Hepatic stellate cell (primary cell): Measurements from ENCODE around the gene INO80E.
"Not testable (repeated sequence)": the region's sequence is repeated elsewhere in the genome, so short reads cannot be mapped to it uniquely, and the experiment has no call there.

Experiments
- DNase-seq: peaks from one replicate; pipeline ENCODE4 v3.0.0; 2011; ENCODE audit warnings: low spot score

INO80E gene, protein sequence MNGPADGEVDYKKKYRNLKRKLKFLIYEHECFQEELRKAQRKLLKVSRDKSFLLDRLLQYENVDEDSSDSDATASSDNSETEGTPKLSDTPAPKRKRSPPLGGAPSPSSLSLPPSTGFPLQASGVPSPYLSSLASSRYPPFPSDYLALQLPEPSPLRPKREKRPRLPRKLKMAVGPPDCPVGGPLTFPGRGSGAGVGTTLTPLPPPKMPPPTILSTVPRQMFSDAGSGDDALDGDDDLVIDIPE

DNA sequence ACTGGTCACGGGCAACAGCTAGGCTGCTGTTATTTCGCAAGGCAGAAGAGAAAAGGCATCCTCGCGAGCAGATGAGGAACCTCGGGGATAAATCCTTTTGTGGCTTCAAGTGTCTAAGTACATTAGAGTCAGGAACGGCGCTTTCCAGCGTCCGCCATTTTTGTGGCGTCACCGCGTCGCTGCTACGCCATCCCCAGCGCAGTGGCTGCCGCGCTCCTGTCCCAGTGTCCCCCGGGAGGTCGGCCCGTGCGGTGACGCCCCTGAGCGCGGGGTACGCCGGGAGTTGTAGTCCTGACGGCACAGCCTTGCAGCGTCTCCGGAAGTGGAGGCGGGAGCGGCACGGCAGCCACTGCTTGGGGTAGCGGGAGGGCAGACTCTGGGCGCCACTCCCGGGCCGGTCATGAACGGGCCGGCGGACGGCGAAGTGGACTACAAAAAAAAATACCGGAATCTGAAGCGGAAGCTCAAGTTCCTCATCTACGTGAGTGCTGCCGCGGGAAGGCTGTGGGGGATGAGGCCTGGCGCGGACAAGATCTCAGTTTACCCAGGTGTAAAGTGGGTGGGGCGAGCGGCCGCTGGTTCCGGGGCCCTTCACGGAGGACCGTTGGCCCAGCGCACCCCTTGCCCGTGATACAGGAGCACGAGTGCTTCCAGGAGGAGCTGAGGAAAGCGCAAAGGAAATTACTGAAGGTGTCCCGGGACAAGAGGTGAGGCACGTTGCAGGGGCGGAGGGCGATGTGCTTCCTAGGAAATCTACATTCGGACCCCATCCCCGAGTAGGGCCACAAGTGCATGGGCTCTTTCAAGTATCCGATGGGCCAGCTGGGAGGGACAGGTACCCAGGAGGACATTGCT lies at the start of gene INO80E:
Gene INO80E, plus strand, starts transcription at position 331 of the 855 bp plus-strand sequence. Its CDS starts 70 bp downstream, at position 401.
- peak; percentile 99 for DNase-seq

DNA sequence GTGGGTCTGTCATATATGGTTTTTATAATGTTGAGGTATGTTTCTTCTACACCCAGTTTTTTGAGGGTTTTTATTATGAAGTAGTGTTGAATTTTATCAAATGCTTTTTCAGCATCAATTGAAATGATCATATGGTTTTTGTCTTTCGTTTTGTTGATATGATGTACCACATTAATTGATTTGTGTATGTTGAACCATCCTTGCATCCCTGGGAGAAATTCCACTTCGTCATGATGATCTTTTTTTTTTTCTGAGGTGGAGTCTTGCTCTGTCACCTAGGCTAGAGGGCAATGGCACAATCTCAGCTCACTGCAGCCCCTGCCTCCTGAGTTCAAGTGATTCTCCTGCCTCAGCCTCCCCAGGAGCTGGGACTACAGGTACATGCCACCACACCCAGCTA lies 48.1 kb upstream of the INO80E start:
- no peak for DNase-seq

DNA sequence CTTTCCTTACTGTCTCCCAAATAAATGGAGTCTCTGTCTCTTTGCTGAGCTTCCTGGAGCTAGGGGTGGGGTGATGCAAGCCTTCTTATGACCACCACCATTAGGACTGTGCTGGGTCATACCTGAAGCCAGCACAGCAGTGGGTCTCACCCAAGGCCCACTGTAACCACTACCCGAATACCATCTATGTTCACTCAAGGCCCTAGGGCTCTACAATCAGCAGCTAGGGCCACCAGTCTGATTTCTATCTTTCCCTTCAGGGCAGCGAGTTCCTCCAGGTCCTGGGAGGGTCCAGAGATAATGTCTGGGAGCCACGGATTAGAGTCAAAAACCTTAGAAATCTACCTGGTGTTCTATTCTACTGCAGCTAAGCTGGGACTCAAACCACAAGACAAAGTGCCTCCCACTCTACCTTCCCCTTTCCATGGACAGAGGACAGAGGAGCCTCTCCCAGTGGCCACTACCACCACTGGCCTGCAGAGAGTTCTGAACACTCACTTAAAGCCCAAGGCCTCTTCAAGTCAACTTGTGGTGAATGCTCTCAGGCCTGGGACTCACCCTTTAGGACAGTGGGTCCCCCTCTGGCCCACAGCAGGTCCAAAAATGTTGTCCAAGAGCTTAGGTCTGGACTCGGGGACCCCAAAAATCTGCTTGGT lies 45.1 kb upstream of the INO80E start:
- no peak for DNase-seq

DNA sequence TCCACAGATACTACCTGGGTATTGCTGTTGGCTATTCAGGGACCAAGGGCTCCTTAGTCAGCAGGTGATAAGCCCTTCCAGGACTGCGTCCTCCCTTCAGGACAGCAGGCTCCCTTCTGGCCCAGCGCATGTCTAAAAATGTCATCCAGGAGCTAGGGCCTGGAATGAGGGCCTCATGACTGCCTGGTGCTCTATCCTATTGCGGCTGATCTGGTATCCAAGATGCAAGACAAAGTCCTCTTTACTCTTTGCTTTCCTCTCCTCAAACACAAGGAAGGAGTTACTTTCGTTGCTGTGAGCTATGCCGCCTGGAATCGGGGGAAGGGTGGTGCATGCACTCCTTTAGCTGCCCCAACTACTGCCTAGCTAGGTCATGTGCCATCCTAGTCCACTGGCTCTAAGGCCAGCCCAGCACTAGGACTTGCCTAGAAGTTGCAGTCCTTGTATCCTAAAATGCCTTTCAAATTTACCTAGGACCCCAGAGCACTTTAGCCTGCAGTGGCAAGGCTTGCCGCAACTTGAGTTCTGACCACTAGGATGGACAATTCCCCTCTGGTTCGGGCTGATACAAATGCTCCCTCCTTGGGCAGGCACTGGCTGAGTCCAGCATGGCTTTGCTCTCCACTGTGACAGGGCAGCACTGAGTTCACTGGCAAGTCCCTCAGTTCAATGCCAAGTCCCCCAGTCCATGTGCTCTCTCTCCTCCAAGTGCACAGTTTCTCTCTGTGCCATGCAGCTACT lies 44.2 kb upstream of the INO80E start:
- DNase-seq: no peak

DNA sequence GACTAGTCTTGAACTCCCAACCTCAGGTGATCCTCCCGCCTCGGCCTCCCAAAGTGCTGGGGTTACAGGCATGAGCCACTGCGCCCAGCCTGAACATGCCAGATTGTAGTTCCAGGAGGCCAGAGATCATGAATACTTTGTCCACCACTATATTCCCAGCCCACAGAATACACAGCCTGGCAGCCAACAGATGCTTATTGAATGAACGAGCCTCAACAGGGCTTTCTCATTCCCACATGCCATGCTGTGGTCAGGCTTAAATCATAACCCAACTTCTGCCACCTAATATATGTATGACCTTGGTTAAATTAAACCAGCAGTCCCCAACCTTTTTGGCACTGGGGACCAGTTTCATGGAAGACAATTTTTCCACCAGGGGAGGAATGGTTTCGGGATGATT lies 37.3 kb upstream of the INO80E start:
- no peak for DNase-seq

DNA sequence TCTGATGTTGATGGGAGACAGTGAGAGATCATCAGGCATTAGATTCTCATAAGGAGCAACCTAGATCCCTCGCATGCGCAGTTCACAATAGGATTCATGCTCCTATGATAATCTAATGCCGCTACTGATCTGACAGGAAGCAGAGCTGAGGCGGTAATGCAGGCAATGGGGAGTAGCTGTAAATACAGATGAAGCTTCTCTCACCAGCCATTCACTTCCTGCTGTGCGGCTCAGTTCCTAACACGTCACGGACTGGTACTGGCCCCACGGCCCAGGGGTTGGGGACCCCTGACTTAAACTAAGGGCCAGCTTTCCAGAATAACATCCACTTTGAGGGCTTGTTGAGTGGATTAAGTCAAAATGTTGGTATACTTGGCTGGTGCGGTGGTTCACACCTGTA lies 36.7 kb upstream of the INO80E start:
- no peak for DNase-seq

DNA sequence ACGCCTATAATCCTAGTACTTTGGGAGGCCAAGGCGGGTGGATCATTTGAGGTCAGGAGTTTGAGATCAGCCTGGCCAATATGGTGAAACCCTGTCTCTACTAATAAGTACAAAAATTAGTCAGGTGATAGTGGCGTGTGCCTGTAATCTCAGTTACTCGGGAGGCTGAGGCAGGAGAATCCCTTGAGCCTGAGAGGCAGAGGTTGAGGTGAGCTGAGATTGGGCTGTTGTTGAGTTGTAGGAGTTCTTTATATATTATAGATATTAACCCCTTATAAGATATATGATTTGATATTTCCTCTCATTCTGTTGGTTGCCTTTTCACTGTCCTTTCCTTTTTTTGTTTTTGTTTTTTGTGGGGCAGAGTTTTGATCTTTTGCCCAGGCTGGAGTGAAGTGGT lies 36.2 kb upstream of the INO80E start:
- not testable (repeated sequence) for DNase-seq

DNA sequence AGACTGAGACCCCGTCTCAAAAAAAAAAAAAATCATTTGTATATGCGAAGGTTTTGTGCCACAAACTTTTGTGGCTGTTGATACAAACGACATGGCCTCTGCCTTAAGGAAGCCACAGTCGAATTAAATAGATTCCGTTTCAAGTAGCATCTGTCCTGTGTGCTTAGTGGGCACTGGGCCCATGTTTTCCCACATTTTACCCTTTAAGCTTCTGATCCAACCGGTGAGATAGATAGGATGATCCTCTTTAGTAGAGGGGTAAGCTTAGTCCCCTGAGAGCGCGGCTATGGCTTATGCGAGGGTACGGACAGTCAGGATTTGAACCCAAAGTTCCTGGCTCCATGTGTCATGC lies 34.9 kb upstream of the INO80E start:
- DNase-seq: no peak

DNA sequence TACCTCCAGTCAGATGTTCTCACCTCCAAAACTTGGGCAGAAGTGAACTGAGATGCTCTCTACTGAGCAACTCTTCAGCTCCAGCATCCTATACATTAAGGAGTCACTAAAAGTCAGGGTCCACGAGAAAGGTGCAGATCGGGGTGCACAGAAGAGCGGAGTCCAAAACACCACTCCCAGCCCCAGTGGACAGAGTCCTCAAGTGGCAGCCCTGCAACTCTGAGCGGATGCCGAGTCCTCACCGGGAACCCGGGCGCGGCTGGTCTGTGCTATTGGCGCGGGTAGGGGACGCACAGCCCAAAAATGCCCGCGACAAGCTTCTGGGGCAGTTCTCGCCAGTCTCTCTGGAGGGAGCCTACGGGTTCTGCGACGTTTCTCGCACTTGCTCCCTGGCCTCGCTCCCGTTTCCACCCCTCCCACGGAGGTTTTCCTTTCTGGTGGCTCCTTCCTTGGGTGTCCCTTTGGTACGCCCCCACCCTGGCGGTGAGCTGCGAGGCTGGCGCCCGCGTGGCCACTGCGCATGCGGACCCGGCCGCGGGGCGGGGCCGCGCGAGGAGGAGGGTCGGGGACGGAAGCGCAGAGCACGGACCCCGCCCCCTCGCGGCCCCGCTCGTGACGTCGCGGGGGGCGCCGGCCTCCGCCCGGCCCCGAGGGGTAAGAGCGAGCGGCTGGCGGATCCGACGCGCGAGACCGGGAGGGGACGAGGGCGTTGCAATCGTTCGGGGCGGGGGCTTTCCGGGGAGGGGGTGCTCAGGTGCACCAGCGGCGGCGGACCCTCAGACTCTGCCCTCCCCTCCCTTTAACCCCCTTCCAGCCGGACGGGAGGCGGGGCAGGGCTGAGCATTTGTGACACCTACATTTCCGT lies 34.3 kb upstream of the INO80E start, which contains the start of gene TMEM219:
Gene TMEM219, plus strand, starts transcription at position 601 of the 865 bp plus-strand sequence. CDS start 1,065 bp downstream, outside the sequence.
- DNase-seq: peak; percentile 96

DNA sequence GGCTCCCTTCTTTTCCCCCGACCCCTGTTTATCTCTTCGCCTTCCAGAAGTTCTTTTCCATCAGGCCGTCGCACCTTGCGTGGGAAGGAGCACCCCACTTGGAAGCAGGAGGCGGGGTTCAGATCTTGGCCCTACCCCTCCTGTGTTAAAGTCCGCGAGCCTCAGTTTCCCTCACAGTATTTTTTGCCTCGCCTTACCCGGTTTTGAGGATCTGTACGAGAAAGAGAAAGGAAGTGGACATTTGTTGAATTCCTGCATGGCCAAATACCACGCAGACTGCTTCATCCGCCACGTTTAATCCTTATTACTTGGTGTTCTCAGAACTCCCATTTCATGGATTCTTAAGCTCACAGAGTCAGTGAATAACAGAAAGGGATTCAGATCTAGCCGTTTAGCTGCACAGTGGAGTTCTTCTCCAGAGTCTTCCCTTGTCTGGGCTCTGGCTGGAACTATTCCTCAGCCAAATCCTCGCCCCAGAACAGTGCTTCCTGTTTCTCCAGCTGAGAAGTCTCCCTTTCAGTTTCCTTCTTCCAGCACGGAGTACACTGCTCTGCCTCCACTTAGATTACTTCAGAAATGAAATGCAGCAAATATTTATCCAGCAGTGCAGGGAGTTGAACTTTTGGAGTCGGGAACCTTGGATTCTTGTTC lies 33.6 kb upstream of the INO80E start:
- peak; percentile 54 for DNase-seq

DNA sequence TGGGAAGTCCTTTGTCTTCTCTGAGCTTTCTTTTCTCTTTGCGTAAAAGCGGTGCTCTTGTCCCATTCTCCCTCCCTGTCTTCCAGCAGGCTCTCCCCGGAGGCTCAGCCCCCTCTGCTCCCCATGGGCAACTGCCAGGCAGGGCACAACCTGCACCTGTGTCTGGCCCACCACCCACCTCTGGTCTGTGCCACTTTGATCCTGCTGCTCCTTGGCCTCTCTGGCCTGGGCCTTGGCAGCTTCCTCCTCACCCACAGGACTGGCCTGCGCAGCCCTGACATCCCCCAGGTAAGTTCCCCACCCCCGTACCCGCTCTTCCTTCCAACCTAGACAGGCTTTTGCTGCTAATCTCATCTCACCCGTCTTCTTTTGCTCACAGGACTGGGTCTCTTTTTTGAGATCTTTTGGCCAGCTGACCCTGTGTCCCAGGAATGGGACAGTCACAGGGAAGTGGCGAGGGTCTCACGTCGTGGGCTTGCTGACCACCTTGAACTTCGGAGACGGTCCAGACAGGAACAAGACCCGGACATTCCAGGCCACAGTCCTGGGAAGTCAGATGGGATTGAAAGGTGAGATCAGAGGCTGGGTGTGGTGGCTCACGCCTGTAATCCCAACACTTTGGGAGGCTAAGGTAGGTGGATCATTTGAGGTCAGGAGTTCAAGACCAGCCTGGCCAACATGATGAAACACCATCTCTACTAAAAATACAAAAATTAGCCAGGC lies 32.9 kb upstream of the INO80E start:
- DNase-seq: no peak

DNA sequence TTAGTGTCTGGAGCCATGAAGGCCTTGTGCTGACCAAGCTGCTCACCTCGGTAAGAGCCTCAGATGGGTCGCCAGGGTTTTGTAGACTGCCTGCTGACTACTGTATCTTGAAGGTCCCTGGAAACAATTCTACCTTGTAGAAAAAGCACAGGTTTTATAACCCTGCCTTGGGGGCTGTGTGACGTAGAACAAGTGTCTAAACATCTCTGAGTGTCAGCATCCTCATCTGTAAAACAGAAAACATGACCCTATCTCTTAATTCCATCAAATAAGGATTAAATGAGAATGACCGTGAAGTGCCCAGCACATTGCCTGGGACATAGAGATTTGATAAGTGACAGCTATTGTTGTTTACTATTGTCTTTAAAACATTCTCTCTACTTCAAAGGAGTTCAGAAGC lies 27.8 kb upstream of the INO80E start:
- no peak for DNase-seq

DNA sequence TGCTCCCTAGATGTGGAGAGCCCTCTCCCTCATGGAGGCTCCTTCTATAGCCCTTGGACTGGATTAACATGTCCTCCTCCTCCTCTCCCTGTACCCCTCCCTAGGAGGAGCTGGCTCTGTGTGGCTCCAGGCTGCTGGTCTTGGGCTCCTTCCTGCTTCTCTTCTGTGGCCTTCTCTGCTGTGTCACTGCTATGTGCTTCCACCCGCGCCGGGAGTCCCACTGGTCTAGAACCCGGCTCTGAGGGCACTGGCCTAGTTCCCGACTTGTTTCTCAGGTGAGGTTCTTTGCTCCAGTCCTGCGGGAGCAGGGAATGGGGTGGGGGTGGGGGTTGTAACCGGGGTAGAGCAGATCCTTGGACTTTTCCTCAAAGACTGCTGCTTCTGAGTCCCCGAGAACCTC lies 24.7 kb upstream of the INO80E start:
- DNase-seq: no peak

DNA sequence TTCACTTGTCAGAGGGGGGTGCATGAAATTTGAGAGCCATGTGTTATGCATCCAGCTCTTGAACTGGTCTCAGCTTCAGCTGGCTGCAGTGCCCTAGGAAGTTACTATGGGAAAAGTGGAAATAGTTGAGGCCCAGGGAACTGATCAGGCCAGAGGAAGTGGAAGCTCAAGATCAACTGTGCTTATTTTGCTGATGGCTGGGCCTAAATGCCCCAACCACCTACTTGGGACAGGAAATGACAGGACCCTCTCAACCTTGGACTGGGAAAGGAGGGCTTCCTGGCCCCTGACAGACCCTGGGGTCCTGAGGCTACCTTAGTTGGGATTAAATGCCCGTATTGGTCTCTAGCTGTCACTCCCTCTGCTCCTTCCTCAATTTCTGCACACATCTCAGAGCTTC lies 23.5 kb upstream of the INO80E start:
- DNase-seq: no peak

DNA sequence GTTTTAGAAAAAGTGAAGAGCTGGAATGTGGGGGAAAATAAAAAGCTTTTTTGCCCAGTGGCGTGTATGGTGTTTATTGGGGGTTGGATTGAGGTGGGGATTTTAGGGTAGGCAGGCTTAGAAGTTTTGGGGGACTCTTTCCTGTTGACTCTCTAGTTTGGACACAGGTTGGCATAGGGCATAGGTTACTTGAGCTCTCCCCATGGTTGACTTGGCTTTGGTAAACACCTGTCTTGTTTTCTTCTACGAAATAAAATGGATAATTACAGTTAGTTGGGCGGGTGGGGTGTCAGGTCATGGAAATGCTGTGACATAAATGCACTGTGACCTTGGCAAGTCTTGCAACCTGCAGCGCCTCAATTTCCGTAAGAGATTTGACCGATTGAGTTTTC lies 23.1 kb upstream of the INO80E start:
- no peak for DNase-seq

DNA sequence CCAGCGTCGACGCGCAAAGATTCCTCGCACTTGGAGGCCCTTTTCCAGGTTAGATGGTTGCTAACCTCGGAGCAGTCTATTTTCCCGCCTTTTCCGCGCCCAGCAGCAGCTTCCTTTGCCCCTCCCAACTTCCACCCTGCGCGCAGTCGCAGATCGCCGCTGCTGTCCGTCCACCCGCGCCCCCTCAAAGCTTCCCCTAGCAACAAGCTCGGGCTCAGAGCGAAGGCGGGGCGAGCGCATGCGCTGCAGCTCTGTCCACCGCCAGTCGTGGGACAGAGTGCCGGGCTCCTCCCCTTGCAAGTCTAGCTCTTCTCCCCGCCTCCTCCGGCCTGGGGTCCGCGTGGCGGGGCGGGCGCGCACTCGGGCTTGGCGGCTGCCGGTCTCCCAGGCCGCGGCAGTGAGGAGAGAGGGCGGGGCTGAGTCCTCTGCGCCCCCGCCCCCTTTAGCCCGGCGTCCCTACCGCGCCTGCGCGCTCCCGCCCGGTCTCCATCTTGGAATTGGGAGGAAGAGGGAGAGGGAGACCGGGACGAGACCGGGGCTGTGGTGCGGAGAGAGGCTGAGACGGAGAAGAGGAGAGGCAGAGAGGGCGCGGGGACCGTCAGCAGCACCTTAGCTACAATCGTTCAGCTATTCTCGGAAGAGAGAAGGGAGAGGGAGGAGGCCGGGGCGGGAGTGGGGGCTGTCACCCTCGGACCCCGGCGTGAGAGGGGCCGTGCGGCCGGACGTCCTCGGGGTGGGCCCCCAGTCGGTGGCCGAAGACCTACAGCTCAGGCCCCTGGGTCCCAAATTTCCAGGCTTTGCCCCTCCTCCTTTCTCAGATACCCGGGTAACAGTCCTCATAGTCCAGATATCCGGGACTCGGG lies 22.4 kb upstream of the INO80E start, which contains the start of gene TAOK2:
Gene TAOK2, plus strand, starts transcription at position 485 of the 863 bp plus-strand sequence. CDS start 3,905 bp downstream, outside the sequence.
- peak; percentile 100 for DNase-seq

DNA sequence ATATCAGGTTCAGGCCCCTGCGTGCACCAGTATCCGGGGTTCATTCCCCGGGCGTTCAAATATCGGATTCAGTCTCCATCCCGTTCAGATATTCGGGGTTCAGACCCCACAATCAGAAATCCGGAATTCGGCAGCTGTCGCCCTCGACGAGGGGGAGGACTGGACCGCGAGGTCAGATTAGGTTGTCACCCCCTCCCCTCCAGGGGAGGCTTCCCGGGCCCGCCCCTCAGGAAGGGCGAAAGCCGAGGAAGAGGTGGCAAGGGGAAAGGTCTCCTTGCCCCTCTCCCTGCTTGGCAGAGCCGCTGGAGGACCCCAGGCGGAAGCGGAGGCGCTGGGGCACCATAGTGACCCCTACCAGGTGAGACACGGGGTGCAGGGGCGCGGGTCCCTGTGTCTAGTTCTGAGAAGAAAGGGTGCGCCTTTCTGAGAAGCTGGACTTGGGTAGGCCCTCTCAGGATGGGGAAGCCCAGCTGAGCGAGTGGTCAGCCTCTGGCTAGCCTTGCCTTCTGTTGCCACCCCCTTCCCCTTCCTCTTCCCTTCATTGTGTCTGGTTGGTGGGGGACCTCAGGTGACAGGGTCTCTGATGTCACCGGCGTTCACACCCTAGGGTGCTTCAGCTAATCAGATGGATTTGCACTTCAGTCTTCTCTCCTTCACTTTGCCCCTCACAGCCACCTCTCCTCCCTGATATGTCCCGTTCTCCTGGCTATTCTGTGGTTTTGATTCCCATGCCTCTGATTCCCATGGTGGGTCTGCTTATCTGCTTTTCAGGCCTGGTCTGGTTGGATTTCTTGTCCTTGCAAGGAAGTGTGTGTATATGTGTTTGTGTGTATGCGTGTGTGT lies 21.5 kb upstream of the INO80E start:
- DNase-seq: no peak

DNA sequence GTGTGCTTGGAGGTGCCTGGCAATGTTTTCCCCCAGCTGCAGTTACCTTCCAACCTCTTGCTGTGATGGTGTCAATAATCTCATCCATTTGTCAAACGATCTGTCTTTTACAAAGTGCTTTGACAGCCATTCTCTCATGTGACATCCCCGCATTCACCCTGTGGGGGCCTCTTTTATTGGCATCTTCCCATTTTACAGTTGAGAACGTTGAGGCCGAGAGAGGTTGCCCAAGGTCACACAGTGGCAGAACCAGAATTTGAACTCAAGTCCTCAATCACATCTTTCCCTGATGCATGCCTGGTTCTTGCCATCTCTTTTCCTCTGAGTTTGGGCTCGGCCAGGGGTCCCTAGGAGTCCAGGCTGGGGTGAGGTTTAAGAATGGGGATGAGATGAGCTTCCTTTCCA lies 20.9 kb upstream of the INO80E start:
- no peak for DNase-seq
